ENCODE data around the gene MEIS1.

DNA sequence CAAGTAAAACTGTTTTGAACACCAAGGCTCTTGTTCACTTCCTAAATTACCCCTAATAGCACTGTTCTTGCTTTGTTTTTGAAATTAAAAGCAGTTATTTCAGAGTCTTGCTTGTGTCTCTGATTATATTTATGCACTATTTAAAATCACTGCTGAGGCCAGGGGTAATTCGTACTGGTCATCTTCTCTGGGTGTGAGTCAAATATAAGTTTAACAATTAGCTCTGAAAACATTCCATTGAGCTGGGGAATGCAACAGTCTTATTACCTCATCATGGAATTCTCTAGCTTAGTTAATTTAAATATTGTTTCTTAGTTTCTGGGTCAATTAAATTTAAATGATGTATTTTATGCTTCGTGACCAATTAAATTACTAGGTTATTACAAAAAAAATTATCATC, 135.0 kb downstream of the MEIS1 start:
- TF ChIP-seq CTCF (IDR thresholded peaks at IDR 0.05) (no peak), POLR2A (IDR thresholded peaks at IDR 0.05) (no peak)
